Endometrium (tissue), 2 donors: ENCODE measurements around the gene GNG11.

Experiments used
- FAIRE-seq: peaks from 2 replicates; lab custom pipeline; 2012; peaks lifted over from hg19 to GRCh38; lab: Jason Lieb, UNC
- donor health status: control.
- donor health status: control.

The GNG11 gene

GRCh38 chr7:93948106-93948505, 26.6 kb downstream of the GNG11 start:
- no peak for FAIRE-seq

- no peak for FAIRE-seq
Observed at GRCh38 chr7:93948873-93949272, 27.3 kb downstream of the GNG11 start.

GRCh38 chr7:93949423-93949822, 27.9 kb downstream of the GNG11 start:
- no peak for FAIRE-seq

GRCh38 chr7:93955304-93955703, 33.8 kb downstream of the GNG11 start:
- no peak for FAIRE-seq

- no peak for FAIRE-seq
Observed at GRCh38 chr7:93957767-93958166, 36.2 kb downstream of the GNG11 start.

GRCh38 chr7:93958216-93958615, 36.7 kb downstream of the GNG11 start:
- no peak for FAIRE-seq

- no peak for FAIRE-seq
Observed at GRCh38 chr7:93958651-93959050, 37.1 kb downstream of the GNG11 start.

- FAIRE-seq: no peak
Observed at GRCh38 chr7:93960986-93961385, 39.5 kb downstream of the GNG11 start.

- no peak for FAIRE-seq
Observed at GRCh38 chr7:93964262-93964661, 42.7 kb downstream of the GNG11 start.

GRCh38 chr7:93964813-93965212, 43.3 kb downstream of the GNG11 start:
- FAIRE-seq: no peak

- FAIRE-seq: no peak
Observed at GRCh38 chr7:93968911-93969620, 47.5 kb downstream of the GNG11 start.

GRCh38 chr7:93972029-93972725, 50.6 kb downstream of the GNG11 start:
- FAIRE-seq: no peak

GRCh38 chr7:93973134-93973533, 51.6 kb downstream of the GNG11 start:
- FAIRE-seq: no peak

GRCh38 chr7:93977211-93977950, 55.8 kb downstream of the GNG11 start:
- FAIRE-seq: no peak
